Prostate gland (tissue), 2 donors: ENCODE measurements around the gene SYT2.

ENCODE experiments used
- CTCF ChIP-seq, 4 experiments: fragments of 200-600 bp in 2 of 4; fragments of 450-650 bp in 2 of 4; sonication (generic) in 2 of 4; IDR thresholded peaks; 1 replicate in 3 of 4; 2 replicates in 1 of 4; pipeline ENCODE4 v1.5.1; 2016 to 2019; ENCODE audit warnings: antibody characterized with exemption in 4 of 4, mild to moderate bottlenecking in 2 of 4, moderate library complexity in 2 of 4
- POLR2A ChIP-seq: fragments of 450-650 bp; IDR thresholded peaks from one replicate; pipeline ENCODE4 v1.6.1; 2016; ENCODE audit warnings: antibody characterized with exemption, mild to moderate bottlenecking
- POLR2AphosphoS5 ChIP-seq: sonication (generic); formaldehyde crosslinking; IDR thresholded peaks from one replicate; pipeline ENCODE4 v1.6.1; 2017; ENCODE audit warnings: antibody characterized with exemption

GRCh38 chr1:202627841-202628565, 82.3 kb downstream of the SYT2 start:
- TF ChIP-seq CTCF (IDR thresholded peaks at IDR 0.05) (no peak), POLR2AphosphoS5 (no peak), POLR2A (no peak)
